Loucy (cell line): Measurements from ENCODE around the gene UVRAG.
"Not testable (repeated sequence)": the region's sequence is repeated elsewhere in the genome, so short reads cannot be mapped to it uniquely, and the experiment has no call there.

ENCODE experiments used
- H2AFZ ChIP-seq: fragments of 200-600 bp; sonication (generic); 2 replicates; pipeline ENCODE4 v1.6.0; 2016; ENCODE audit warnings: antibody characterized with exemption, mild to moderate bottlenecking, low read length, moderate library complexity
- H3F3A ChIP-seq: fragments of 200-600 bp; 2 replicates; pipeline ENCODE4 v1.6.0; 2016; ENCODE audit warnings: antibody characterized with exemption, low read depth, mild to moderate bottlenecking
- H3K27me3 ChIP-seq: fragments of 200-600 bp; sonication (generic); 2 replicates; pipeline ENCODE4 v1.6.1; 2014; ENCODE audit warnings: low read length, mild to moderate bottlenecking; ENCODE audit not compliant: insufficient read depth, poor library complexity, severe bottlenecking
- H3K36me3 ChIP-seq: fragments of 200-600 bp; sonication (generic); 2 replicates; pipeline ENCODE4 v1.6.1; 2016; ENCODE audit warnings: low read length; ENCODE audit not compliant: insufficient read depth
- H3K4me1 ChIP-seq: fragments of 200-600 bp; sonication (generic); 2 replicates; pipeline ENCODE4 v1.5.1; 2014; ENCODE audit warnings: low read length, mild to moderate bottlenecking; ENCODE audit not compliant: insufficient read depth, poor library complexity, severe bottlenecking
- H3K4me2 ChIP-seq: fragments of 200-600 bp; sonication (generic); 2 replicates; pipeline ENCODE4 v1.6.0; 2014; ENCODE audit warnings: antibody characterized with exemption, low read length, low read depth, mild to moderate bottlenecking; ENCODE audit not compliant: poor library complexity, severe bottlenecking
- H3K4me3 ChIP-seq: fragments of 200-600 bp; sonication (generic); 2 replicates; pipeline ENCODE4 v1.5.1; 2014; ENCODE audit warnings: low read length, mild to moderate bottlenecking, mixed read lengths; ENCODE audit not compliant: poor library complexity, severe bottlenecking
- H3K79me2 ChIP-seq: fragments of 200-600 bp; sonication (generic); 2 replicates; pipeline ENCODE4 v1.6.1; 2014; ENCODE audit warnings: low read length; ENCODE audit not compliant: insufficient read depth
- H3K9ac ChIP-seq: fragments of 200-600 bp; sonication (generic); 2 replicates; pipeline ENCODE4 v1.6.0; 2014; ENCODE audit warnings: mild to moderate bottlenecking, low read depth, low read length, moderate library complexity; ENCODE audit not compliant: poor library complexity, severe bottlenecking
- H3K9me2 ChIP-seq: fragments of 200-600 bp; sonication (generic); replicated peaks from 2 replicates; pipeline ENCODE4 v1.6.1; 2016; ENCODE audit warnings: low read depth, low read length, mixed read lengths
- H3K9me3 ChIP-seq: fragments of 200-600 bp; sonication (generic); 2 replicates; pipeline ENCODE4 v1.6.1; 2014; ENCODE audit warnings: mild to moderate bottlenecking, antibody characterized with exemption, low read length, low read depth; ENCODE audit not compliant: insufficient read depth
- H4K20me1 ChIP-seq: fragments of 200-600 bp; sonication (generic); 2 replicates; pipeline ENCODE4 v1.6.0; 2014; ENCODE audit warnings: antibody characterized with exemption, low read length, mild to moderate bottlenecking; ENCODE audit not compliant: insufficient read depth, poor library complexity, severe bottlenecking
- CTCF ChIP-seq: fragments of 200-600 bp; sonication (generic); conservative IDR thresholded peaks from 2 replicates; pipeline ENCODE4 v1.5.1; 2014; ENCODE audit warnings: mild to moderate bottlenecking, antibody characterized with exemption, low read length
- EZH2phosphoT487 ChIP-seq: fragments of 200-600 bp; IDR thresholded peaks from 2 replicates; pipeline ENCODE4 v1.6.1; 2018; ENCODE audit warnings: antibody characterized with exemption, mild to moderate bottlenecking, moderate library complexity, borderline replicate concordance

UVRAG gene

GRCh38 chr11:75872887-75873416, 57.9 kb downstream of the UVRAG start:
- no peaks in the 10 kb centered on the region for H4K20me1 ChIP-seq
- no peak overlapping the region for H3K4me2 ChIP-seq
- peaks cover 6% of the 10 kb centered on the region for H3K4me1 ChIP-seq
- H3K9ac ChIP-seq = no peak overlapping the region
- peaks cover 3% of the 10 kb centered on the region; the same call in 1 of the 2 replicates for H3K79me2 ChIP-seq
- H3K4me3 ChIP-seq = no peak overlapping the region
- no peaks in the 10 kb centered on the region for H3K9me2 ChIP-seq
- H2AFZ ChIP-seq = no peak overlapping the region
- H3F3A ChIP-seq = no peaks in the 10 kb centered on the region
- TF ChIP-seq EZH2phosphoT487 = no peak
- TF ChIP-seq CTCF = no peak
- no peaks in the 10 kb centered on the region for H3K9me3 ChIP-seq
- no peaks in the 10 kb centered on the region for H3K27me3 ChIP-seq
- no peaks in the 10 kb centered on the region for H3K36me3 ChIP-seq

GRCh38 chr11:75873417-75874221, 58.6 kb downstream of the UVRAG start:
- Histone ChIP-seq H3K4me3 (no peak overlapping the region), H2AFZ (no peak overlapping the region), H3K36me3 (no peaks in the 10 kb centered on the region), H3K9me3 (no peaks in the 10 kb centered on the region), H3K9me2 (no peaks in the 10 kb centered on the region), H4K20me1 (no peaks in the 10 kb centered on the region), H3K4me1 (peaks cover 6% of the 10 kb centered on the region), H3K79me2 (no peaks in the 10 kb centered on the region; the same call in 1 of the 2 replicates), H3F3A (no peaks in the 10 kb centered on the region), H3K27me3 (no peaks in the 10 kb centered on the region), H3K4me2 (no peak overlapping the region), H3K9ac (no peak overlapping the region)
- no peak for TF ChIP-seq EZH2phosphoT487

- Histone ChIP-seq H4K20me1 (no peaks in the 10 kb centered on the region), H3K9me2 (no peaks in the 10 kb centered on the region), H3K4me3 (no peak overlapping the region), H3K9ac (no peak overlapping the region), H3F3A (no peaks in the 10 kb centered on the region), H3K4me1 (peaks cover 2% of the 10 kb centered on the region), H3K27me3 (no peaks in the 10 kb centered on the region), H3K9me3 (no peaks in the 10 kb centered on the region), H3K79me2 (no peaks in the 10 kb centered on the region; the same call in 1 of the 2 replicates), H3K36me3 (peaks cover 4% of the 10 kb centered on the region; the same call in 1 of the 2 replicates), H3K4me2 (no peak overlapping the region), H2AFZ (no peak overlapping the region)
- no peak for TF ChIP-seq CTCF
- no peak for TF ChIP-seq EZH2phosphoT487
Measured at GRCh38 chr11:75874684-75875341, 59.8 kb downstream of the UVRAG start.

GRCh38 chr11:75877327-75877726, 62.3 kb downstream of the UVRAG start:
- not testable (repeated sequence) for H3K79me2 ChIP-seq, H3F3A ChIP-seq, H3K4me3 ChIP-seq, H3K9me3 ChIP-seq, H3K9ac ChIP-seq, H3K4me2 ChIP-seq, H3K4me1 ChIP-seq, H2AFZ ChIP-seq, H3K27me3 ChIP-seq, H3K9me2 ChIP-seq, H4K20me1 ChIP-seq
- peaks cover 10% of the 10 kb centered on the region; the same call in 1 of the 2 replicates for H3K36me3 ChIP-seq

GRCh38 chr11:75877931-75878330, 62.9 kb downstream of the UVRAG start:
- H3F3A ChIP-seq = not testable (repeated sequence)

More at GRCh38 chr11:75877931-75878330, 62.9 kb downstream of the UVRAG start:
- not testable (repeated sequence) for H3K27me3 ChIP-seq, H2AFZ ChIP-seq, H3K9ac ChIP-seq, H3K79me2 ChIP-seq, H3K4me2 ChIP-seq, H3K9me2 ChIP-seq, H3K9me3 ChIP-seq, H3K4me1 ChIP-seq, H3K4me3 ChIP-seq, H4K20me1 ChIP-seq
- peaks cover 10% of the 10 kb centered on the region; the same call in 1 of the 2 replicates for H3K36me3 ChIP-seq
